Upper lobe of left lung (tissue), 4 donors: ENCODE measurements around the gene FPGS.

Experiments used
- CTCF ChIP-seq, 6 experiments: fragments of 450-650 bp in 4 of 6; fragments of 200-600 bp in 2 of 6; sonication (generic) in 2 of 6; IDR thresholded peaks; one replicate each; pipeline ENCODE4 v1.5.1; 2016 to 2019; ENCODE audit warnings: antibody characterized with exemption in 6 of 6
- POLR2A ChIP-seq, 4 donors: fragments of 450-650 bp; IDR thresholded peaks; one replicate each; pipeline ENCODE4 v1.5.1; 2016 to 2017; ENCODE audit warnings: antibody characterized with exemption in 4 of 4, mild to moderate bottlenecking in 2 of 4
- POLR2AphosphoS5 ChIP-seq, 2 donors: sonication (generic); formaldehyde crosslinking; IDR thresholded peaks; one replicate each; pipeline ENCODE4 v1.5.1; 2017; ENCODE audit warnings: antibody characterized with exemption in 2 of 2

- TF ChIP-seq POLR2A (IDR thresholded peaks at IDR 0.05) (no peak), CTCF (IDR thresholded peaks at IDR 0.05) (no peak), POLR2AphosphoS5 (IDR thresholded peaks at IDR 0.05) (no peak)
These were observed 10.2 kb upstream of the FPGS start for GRCh38 chr9:127792417-127793031.
